ENCODE data around the gene ARFGEF3.

ARFGEF3 gene

DNA sequence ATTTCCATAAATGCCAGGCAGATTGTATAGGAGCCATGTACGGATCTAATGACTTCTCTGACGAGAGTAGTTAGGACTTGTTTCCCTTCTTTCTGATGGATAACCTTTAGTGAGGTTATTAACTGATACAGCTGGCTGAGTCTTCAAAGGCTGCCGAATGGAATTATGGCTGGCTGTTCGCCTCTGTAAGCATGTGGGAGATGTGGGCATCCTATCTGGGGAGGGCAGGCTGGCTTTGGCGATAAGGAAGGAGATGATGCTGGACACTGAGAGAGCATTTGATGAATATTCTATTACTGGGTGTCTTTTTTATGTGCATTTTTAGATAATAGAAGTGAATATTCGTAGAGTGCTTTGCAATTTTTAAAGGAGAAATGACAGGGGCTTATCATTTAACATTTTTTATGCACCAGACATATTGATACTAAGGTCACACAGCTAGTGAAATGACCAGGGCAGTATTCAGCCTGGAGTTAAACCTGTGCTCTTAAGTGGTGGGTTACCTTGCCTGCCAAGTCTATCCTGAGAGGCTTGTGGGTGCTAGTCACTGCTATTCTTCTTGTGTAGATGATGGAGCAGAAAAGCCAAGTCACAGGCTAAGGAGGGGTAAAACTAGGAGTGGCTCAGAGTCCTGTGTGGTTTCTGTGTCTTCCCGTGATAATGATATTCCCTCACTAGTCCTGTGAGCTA lies 53.5 kb downstream of the ARFGEF3 start:
- DNase-seq (ENCODE audit: low read depth), result no peak

DNA sequence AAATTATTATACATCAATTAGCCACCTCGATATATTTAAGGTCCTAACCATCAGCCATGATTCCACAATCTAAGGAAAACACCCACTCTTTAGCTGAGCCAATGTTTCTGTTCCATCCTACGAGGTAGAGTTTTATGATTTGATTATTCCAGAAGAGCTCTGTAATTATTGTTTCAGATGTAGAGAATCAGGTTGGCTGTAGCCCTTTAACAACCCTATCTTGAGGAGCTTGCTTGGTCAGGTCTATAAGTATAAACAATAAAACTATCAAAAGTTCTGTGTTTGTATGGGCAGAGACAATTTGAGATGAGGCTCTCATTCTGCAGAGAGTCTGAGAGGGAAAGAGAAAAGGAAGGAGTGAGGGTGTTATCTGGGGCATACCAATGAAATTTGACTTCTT lies 56.7 kb downstream of the ARFGEF3 start, which contains the start of gene PBOV1:
TSS of gene PBOV1 (minus strand) at position 43 of the 400 bp plus-strand sequence. CDS start 96 bp downstream, outside the sequence.
- DNase-seq (ENCODE audit: low read depth), result no peak

DNA sequence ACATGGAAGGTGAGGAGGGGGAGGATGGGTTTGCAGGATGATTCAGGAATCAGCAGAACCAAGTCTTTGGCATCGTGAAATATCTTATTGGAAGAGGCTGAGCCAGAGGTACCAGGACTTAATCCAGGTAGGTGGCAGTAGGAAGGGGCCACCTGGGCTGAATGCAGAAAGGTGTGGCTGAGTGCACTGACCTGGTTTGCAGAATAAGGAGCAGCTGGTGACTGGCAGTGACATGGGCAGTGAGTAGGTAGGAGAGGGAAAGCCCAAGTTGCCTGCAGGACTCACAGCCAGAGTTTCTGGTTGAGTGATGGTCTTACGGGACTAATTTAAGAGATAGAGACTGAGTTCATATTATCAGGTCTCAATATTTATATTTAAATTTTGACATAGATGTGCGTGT lies 57.7 kb downstream of the ARFGEF3 start:
- DNase-seq (ENCODE audit: low read depth), result no peak

DNA sequence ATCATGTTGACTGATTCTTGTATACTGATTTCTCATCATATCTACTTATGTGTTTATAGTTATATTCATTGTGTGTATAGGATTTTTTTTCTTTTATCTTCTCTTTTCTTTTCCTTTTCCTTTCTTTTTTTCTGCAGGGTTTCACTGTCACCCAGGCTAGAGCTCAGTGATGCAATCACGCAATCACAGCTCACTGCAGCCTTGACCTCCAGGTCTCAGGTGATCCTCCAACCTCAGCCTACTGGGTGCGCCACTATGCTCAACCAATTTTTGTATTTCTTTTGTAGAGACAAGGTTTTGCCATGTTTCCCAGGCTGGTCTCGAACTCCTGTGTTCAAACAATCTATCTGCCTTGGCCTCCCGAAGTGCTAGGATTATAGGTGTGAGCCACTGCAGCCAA lies 58.2 kb downstream of the ARFGEF3 start:
- DNase-seq (ENCODE audit: low read depth), result no peak

DNA sequence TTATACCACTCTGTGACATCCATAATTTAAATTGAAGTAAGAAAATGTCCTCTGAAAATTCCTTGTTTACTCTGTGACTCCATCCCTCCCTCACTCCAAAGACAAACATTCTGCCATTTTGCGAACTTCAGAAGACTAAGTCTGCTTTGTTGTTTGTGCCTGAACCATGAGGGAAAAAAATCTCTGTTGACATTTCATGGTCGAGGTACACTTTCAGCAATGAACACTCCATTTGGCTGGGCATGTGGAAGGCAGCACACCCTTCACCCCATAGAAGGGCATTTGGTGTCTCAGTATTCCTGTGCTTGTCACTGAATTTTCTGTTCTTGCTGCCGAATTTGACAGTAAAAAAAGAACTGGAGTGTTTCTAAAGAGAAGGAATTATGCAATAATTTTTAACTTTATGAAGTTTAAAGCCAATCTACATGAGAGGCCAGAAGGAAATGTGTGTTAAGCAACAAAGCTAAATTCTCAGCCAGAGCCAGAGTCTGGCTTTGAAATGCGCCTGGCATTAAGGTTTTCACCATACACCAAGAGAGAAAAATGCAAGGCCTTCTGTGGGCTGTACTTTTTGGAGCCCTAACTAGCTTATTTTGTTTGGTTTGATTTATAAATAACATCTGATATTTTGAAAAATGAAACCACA lies 61.3 kb downstream of the ARFGEF3 start:
- no peak for DNase-seq (ENCODE audit: low read depth)

DNA sequence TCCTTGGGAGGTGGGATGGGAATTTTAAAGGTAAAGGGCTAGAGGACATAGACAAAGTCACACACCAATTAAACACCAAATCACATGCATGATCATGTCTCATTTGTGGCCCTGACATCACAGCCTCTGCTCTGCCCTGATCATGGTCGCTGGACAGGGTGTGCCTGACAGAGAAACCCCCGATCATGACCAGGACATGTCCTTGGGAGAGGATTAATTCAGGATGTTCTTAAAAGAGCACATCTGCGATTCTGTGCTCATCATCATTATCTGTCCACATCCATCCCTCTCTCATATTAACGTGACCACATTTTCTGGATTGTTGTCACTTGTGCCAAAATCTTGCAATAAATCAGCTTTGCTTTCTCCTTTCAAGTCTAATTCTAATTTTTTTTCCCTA lies 64.2 kb downstream of the ARFGEF3 start:
- no peak for DNase-seq (ENCODE audit: low read depth)

DNA sequence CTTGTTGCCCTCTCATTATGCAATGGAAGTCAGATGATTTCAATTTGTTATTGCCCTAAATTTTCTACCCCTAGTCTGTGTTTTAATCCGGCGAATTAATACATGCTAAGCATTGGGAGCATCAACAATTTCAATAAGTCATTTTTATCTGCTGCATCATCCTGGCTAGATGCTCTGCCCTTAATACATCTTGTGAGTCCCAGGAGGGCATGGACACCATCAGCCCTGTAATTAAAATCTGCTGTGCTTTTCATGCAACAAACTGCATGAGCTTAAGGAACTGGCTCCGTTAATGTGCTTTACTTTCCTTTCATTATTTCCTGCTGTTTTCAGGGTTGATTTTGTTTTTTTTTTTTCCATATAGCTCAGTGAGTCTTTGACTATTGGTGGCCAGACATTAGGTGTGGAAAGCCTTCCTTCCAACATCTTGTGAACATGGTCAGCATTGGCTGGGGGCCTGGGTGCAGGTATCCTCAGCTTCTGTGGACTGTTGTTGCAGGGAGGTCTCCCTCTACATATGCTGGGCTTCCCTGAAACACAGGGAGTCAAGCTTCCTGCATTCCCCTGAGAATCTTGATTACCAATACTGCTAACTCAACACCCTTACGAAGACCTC lies 65.1 kb downstream of the ARFGEF3 start:
- DNase-seq (ENCODE audit: low read depth), result no peak

DNA sequence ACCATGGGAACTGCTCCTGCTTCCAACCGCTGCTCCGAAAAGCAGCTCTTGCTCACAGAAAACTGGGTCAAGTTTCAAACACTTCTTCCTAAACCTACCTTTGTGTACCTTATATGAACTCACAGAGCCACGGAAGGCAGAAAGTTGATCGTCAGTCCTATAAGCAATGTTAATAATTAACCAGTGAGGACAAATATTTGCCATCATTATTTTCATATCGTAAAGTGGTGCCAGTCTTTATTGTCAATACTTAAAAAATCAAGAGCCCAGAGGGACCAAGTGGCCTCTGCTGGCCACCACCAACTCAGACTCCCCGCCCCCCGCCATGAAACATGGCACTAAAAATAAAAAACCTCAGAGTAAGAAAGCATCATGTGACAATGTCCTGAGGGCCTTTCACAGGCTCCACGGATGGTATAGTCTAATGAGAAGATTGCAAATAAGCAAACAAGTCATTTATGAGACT lies 65.6 kb downstream of the ARFGEF3 start:
- DNase-seq (ENCODE audit: low read depth), result no peak

DNA sequence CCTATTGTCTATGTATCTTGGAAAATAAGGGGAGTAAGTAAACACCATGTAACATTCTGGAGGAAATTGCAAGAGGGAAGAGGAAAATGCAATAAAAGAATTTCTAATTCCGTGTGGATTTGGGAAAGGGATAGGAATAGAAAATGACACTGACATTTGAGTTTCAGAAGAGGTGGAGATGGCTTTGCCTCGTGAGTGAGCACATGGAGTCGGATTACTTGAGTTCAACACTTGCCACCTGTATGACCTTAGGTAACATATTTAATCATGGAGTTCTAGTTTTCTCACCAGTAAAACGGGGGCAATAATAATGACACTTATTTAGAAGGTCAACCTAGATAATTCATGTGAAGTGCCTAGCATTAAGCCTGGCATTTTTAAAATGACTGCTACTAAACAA lies 67.3 kb downstream of the ARFGEF3 start:
- no peak for DNase-seq (ENCODE audit: low read depth)

DNA sequence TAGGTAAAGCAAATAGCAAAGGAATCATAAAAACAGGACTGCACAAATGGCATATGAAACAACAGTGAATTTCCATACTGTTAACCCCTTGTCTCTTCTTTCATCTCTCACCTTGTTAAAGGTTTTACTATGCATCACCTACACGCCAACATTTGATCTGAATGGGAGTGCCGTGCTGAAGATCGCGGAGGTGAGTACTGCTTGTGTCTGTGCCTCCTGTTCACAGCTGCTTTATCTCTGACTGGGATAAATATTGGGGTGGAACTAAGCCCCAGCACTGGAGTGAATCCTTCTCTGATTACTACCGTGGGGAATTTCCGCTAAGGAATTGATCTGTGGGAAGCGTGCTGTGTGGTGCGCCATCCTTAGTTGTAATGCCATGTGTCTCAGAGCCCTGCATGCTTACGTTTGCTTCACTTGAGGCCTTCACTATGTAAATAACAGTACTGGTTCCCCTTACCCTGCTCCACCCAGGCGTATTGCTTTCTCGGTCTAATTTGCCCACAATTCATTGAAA lies 68.0 kb downstream of the ARFGEF3 start:
- DNase-seq (ENCODE audit: low read depth), result no peak

DNA sequence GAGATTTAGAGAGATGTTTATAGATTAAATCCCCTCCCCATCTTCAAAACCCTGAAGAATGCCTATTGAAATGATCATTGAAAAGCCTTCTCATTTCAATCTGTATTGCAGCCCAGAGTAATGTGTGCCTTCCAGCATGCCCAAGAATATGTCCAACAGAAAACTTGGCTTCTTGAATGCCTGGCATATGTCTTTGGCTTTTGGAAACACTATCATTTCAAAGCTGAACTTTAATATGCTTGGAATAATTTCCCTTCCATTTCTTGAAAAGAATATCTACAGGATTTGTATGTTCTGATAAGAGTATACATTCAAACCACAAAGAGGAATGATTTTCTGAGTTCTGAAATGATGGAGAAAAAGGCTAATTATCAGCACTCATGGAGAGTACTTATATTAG lies 68.5 kb downstream of the ARFGEF3 start:
- DNase-seq (ENCODE audit: low read depth), result no peak

DNA sequence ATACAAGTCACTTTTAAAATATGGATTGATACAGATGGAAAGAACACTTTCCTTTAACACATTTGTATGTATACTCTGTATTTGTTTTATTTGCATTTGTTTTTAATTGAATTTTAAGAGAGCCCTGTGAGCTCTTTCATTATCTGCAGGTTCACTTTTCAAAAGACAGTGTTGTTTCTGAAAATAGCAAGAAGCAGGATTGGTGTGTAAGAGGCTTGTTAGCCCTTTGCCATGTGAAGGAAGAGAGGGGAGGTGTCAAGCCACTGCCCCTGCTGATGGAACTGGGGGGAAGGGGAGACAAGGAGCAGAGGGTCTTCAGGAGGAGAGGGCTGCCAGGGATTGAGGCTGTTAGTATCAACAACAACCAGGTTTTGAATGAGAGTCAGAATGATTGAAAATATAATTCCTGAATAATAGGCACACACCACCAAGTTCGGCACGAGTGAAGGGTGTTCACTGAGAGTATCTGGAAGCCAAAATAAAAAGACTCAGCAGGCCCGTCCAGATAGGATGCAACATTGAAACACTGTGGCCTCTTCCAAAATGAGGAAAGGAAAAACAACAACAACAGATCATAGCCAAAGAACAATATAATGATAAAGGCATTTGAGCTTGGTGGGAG lies 69.1 kb downstream of the ARFGEF3 start:
- no peak for DNase-seq (ENCODE audit: low read depth)

DNA sequence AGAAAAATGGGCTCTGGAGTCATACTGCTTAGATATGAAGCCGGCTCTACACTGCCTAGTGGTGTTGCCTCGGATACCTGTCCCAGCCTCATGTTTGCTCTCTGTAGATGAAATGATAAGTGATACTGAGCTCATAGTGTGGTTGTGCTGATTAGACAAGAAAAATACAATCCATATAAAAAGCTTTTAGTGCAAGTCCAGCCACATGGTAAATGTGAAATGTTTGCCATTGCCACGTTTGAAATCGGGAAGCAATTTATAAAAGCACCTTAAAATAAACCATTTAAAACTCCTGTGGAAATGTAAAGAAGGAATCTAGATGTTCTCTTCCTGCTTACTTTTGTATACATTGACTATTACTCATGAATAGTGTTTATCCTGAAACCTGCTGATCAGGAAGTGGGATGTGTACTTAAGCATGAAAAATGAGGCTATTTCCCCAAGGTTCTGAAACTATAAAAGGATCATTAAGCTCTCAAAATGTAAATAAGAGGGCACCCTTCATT lies 69.7 kb downstream of the ARFGEF3 start:
- no peak for DNase-seq (ENCODE audit: low read depth)

DNA sequence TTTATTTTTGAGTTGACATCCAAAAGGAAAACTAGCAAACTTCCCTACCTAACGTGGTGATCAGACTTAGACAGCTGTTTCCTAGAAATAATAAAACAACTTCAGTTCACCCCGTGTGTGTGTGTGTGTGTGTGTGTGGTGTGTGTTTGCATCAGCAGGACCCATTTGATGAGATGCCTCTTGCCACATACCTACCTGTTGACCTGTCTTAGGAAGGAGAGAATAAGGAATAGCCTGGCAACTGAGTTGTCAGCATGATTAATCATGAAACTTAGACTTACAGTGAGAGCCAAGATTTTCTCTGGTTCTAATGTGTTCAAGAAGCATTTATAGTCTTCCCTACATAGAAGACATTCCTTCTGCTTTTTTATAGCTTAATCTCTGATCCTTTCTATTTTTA lies 72.6 kb downstream of the ARFGEF3 start:
- no peak for DNase-seq (ENCODE audit: low read depth)

DNA sequence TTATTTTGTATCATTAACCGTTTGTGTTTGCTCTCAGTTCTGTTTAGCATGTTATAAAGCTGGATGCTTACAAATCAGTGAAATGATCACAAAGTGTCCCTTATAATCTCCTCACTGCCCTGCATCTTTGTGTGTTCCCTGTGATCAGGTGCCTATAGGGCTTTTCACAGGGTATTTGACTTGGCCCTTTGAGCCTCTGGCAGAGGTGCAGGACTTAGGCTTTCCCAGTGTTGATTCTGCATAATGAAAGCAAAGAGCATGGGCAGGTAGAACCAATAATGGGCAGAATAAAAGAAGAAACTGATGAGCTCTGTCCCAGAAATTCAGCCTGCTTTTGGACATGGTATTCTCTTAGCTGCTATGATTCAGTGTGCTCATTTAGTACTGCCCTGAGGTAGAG lies 73.5 kb downstream of the ARFGEF3 start:
- DNase-seq (ENCODE audit: low read depth), result no peak

DNA sequence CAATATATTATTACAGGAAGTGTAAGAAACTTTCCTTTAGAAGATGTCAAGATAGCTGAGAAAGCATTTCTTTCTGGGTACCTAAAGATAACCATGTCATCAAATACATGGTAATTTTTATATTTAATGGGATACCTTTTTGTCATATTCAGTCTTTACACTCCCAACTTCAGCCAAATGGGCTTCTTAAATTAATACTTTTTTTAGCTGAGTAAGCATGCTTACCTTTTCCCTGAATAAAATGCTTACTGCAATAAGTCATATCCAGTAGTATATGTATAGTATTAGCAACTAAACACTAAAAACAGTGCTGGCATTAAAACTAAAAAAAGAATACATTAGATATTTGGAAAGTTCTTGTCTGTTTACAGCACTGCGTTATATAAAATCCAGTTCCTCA lies 74.0 kb downstream of the ARFGEF3 start:
- no peak for DNase-seq (ENCODE audit: low read depth)

DNA sequence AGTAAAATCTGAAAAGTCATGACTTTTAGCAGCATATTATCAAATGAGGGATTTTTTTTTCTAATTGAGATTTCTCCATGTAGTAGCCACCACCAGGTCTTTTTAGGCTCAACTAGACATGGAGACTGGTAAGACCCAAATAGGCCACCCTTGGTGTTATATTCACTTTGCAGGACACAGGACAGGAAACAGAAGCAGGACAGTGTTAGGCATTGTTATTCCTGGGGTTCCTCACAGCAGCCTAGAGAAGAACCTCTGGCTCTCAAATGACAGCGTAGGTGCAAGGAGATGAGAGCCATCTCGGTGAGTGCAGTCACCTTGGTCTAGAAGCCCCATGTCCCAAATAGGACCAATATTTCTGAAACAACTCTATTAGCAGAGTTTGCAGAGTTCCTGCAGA lies 75.7 kb downstream of the ARFGEF3 start:
- no peak for DNase-seq (ENCODE audit: low read depth)

DNA sequence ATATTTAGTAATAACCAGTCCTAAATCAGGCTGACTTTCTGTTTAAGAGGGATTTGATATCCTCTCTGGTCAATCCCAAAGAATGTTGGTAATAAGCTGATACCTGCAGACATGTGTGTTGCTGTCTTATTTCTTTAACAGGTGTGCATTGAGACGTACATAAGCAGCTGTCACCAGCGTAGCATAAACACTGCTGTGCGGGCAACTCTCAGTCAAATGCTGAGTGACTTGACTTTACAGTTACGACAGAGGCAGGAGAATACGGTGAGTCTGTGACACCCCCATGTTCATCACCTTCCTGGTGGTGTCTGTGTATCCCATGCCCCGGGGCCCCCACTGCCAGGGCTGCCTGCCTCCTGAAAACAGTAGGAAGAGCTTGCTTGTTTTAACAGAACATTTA lies 76.6 kb downstream of the ARFGEF3 start:
- no peak for DNase-seq (ENCODE audit: low read depth)

DNA sequence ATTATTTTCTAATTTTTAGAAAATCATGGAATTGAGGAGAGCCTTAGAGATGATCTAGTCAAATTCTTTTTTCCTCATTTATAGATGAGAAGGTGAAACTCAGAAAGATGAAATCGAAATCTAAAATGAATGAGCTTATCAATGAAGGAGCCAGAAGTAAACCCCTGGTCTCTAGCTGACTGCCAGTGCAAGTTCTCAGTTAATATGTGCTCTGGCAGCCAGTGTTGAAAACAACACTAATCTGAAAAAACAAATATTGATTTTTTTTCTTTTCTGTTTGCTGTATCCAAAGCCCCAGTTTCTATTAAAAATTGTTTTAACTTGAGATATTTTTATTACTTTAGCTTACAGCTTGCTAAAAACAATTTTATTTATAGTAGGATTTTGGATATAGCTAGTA lies 78.0 kb downstream of the ARFGEF3 start:
- DNase-seq (ENCODE audit: low read depth), result no peak

DNA sequence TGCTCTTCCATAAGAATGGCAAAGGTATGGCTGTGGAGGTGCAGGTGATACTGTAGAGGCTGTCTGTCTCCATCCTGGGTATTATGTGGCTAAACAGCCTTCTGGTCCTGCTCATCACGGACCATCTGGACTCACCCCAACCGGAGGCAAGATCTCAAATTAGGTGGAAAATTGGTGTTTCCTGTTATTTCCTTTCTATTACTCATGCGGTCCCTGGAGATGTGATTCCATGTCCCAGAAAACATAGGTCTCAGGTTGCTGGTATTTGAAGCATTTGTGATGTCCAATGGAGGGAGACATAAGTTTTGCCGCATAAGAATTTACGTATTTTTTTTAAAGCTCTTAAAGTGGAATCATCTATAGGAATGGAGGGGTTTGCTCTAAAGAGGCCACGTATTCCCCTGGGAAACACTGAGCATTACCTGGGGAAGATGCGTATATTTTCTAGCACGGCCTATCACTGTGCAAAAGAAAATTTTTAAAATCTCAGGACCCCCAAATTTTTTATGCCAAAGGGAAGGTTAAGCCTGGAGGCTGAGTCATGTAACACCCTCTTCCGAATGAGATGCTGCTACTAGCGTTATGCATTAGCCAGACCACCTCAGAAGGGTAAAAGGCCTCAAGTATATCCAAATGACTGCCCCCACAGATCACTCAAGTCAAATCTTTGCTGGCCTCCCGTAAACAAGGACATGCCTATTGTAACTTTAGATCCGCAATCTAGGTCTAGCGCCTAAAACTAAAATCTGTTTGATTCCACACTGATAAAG lies 78.9 kb downstream of the ARFGEF3 start:
- no peak for DNase-seq (ENCODE audit: low read depth)

DNA sequence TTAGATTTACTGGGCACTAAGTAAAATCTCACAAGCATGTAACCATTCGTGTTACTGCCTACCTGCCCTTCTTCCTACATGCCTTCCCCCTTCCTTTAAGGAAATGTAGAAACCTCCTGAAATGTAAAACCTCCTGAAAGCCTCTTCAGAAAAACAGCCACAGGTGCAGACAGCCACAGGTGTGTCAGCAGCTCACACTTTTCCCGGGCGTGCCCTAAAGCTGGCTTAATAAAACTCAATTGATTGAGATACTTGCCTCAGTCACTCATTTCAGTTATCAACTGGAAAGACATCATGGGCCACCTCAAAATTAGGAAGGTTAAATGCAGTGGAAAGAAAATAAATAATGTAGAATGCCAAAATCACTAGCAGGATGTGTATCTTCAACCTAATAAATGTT lies 79.6 kb downstream of the ARFGEF3 start:
- DNase-seq (ENCODE audit: low read depth), result no peak

DNA sequence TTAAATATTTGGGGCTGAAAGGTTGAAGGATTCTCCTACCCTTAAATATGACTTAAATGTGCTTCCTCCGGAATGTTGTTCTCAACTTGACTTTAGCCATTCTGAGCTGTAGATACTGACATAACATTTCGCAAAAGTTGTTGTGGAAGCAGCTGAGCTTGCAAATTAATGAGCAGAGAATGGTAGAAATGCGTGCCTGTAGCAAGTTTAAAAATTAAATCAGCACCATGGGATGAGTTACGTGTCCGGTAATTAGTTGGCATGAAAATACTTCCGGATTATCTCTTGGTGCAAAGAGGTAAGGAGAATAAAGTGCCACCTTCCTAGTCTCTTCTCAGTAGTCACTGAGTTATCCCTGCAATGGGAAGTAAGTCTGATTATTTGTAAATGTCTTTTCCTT lies 80.2 kb downstream of the ARFGEF3 start:
- DNase-seq (ENCODE audit: low read depth), result no peak
